ENCODE measurements around the gene VASP. TPM values are rescaled to one million over a fixed set of nuclear protein-coding genes. Genes with fewer than 3 reads are reported as not detected.

VASP gene
- total and polyA plus RNA-seq, 9 of the 15 experiments (the other 6 are each of a cell fraction or from before 2014, with no cell fraction given), result 16.7 to 261 (median 112) TPM

- no peak for TF ChIP-seq ZFP1 (CRISPR knock-in tag; IDR thresholded peaks at IDR 0.05)
- TF ChIP-seq JUND (IDR thresholded peaks at IDR 0.05; ENCODE audit: borderline replicate concordance, low read depth, low read length), result no peak
- TF ChIP-seq JUND (tag; IDR thresholded peaks at IDR 0.05; ENCODE audit: borderline replicate concordance, low read depth, low read length), result peak; percentile 53; the same call in 1 of the 3 replicates
- no peak for TF ChIP-seq HMG20A (CRISPR knock-in tag; conservative IDR thresholded peaks at IDR 0.05)
- TF ChIP-seq ZMIZ1 (IDR thresholded peaks at IDR 0.05; ENCODE audit: low read depth in 2 of 2, low read length in 2 of 2), result no peak
- TF ChIP-seq ZNF551 (CRISPR knock-in tag; IDR thresholded peaks at IDR 0.05), result no peak
- TF ChIP-seq TSC22D4 (tag; IDR thresholded peaks at IDR 0.05), result no peak
- no peak for TF ChIP-seq POLR3A (IDR thresholded peaks at IDR 0.05; ENCODE audit: borderline replicate concordance, extremely low read depth, insufficient read depth, insufficient read length)
- TF ChIP-seq NFE2 (IDR thresholded peaks at IDR 0.05; ENCODE audit: low read depth), result no peak
- TF ChIP-seq ATF1 (CRISPR knock-in tag; IDR thresholded peaks at IDR 0.05), result no peak
- 0 out of 2 replicates have a peak, but pooled peaks have one; percentile 22 for TF ChIP-seq ATF1 (tag; IDR thresholded peaks at IDR 0.05)
- no peak for TF ChIP-seq TFE3 (CRISPR knock-in tag; IDR thresholded peaks at IDR 0.05)
- TF ChIP-seq POU5F1 (IDR thresholded peaks at IDR 0.05; ENCODE audit: borderline replicate concordance, low read depth, low read length, partially characterized antibody), result no peak
- TF ChIP-seq ZNF398 (CRISPR knock-in tag; IDR thresholded peaks at IDR 0.05), result no peak
- no peak for TF ChIP-seq EGR1 (conservative IDR thresholded peaks at IDR 0.05)
- no peak for TF ChIP-seq ZNF316 (IDR thresholded peaks at IDR 0.05)
- no peak for TF ChIP-seq BMI1 (IDR thresholded peaks at IDR 0.05; ENCODE audit: low read length)
- TF ChIP-seq ATF7 (IDR thresholded peaks at IDR 0.05), result peak; percentile 82
- TF ChIP-seq ZNF23 (CRISPR knock-in tag; IDR thresholded peaks at IDR 0.05), result no peak
- no peak for TF ChIP-seq LARP7 (IDR thresholded peaks at IDR 0.05)
- TF ChIP-seq POLR2G (IDR thresholded peaks at IDR 0.05; ENCODE audit: low read depth, low read length), result no peak
These were observed 6.2 kb upstream of the VASP start (continued) for GRCh38 chr19:45500918-45501729.

Data from K562 (cell line).